OCI-LY7 (cell line): Measurements from ENCODE around the gene CSF1. TPM values are rescaled to one million over a fixed set of nuclear protein-coding genes. Genes with fewer than 3 reads are reported as not detected.
"Not testable (repeated sequence)": the region's sequence is repeated elsewhere in the genome, so short reads cannot be mapped to it uniquely, and the experiment has no call there.

Experiments
- BruUV-seq: library from RNA; stranded (reverse); fragments of 400-500 nt; replicated peaks from 2 replicates; lab custom pipeline; 2021; lab: Mats Ljungman, UMichigan
- CTCF ChIA-PET: fragments of 300-600 bp; sonication (Branson Sonifier 250); formaldehyde crosslinking; loops from one replicate; lab custom pipeline; 2022; ENCODE audit warnings: antibody characterized with exemption; ENCODE audit not compliant: unreplicated experiment; lab: Charles Lee
- POLR2A ChIA-PET: fragments of 300-600 bp; sonication (Branson Sonifier 250); formaldehyde crosslinking; loops from one replicate; lab custom pipeline; 2022; ENCODE audit warnings: antibody characterized with exemption; lab: Charles Lee
- DNase-seq: peaks from one replicate; pipeline ENCODE4 v3.0.0-alpha.2; 2015; ENCODE audit warnings: low spot score
- H2AFZ ChIP-seq: fragments of 200-600 bp; sonication (generic), shearing (Covaris generic); 2 replicates; pipeline ENCODE4 v1.6.1; 2014; ENCODE audit warnings: mild to moderate bottlenecking, antibody characterized with exemption, low read length, moderate library complexity
- H3K27ac ChIP-seq: fragments of 200-600 bp; sonication (generic); 2 replicates; pipeline ENCODE4 v1.5.1; 2014; ENCODE audit warnings: mixed run types, low read depth, mild to moderate bottlenecking, moderate library complexity, low read length, inconsistent platforms; ENCODE audit not compliant: poor library complexity, severe bottlenecking
- H3K36me3 ChIP-seq: fragments of 200-600 bp; sonication (generic); 2 replicates; pipeline ENCODE4 v1.6.1; 2014; ENCODE audit warnings: mild to moderate bottlenecking, antibody characterized with exemption, low read length, moderate library complexity, mixed read lengths; ENCODE audit not compliant: insufficient read depth
- H3K4me1 ChIP-seq: fragments of 200-600 bp; sonication (generic); 2 replicates; pipeline ENCODE4 v1.5.1; 2014; ENCODE audit warnings: mild to moderate bottlenecking, low read length; ENCODE audit not compliant: insufficient read depth, poor library complexity, severe bottlenecking
- H3K4me2 ChIP-seq: fragments of 200-600 bp; sonication (generic); 2 replicates; pipeline ENCODE4 v1.6.1; 2014; ENCODE audit warnings: mild to moderate bottlenecking, low read length
- H3K4me3 ChIP-seq: fragments of 200-600 bp; sonication (generic); 2 replicates; pipeline ENCODE4 v1.5.1; 2014; ENCODE audit warnings: mild to moderate bottlenecking, low read depth, low read length; ENCODE audit not compliant: poor library complexity, severe bottlenecking
- H3K79me2 ChIP-seq: fragments of 200-600 bp; sonication (generic); 2 replicates; pipeline ENCODE4 v1.6.1; 2016; ENCODE audit warnings: low read depth, mild to moderate bottlenecking, low read length, moderate library complexity, mixed read lengths; ENCODE audit not compliant: insufficient read depth
- H3K9me2 ChIP-seq: fragments of 200-600 bp; sonication (generic); 2 replicates; pipeline ENCODE4 v1.6.1; 2016; ENCODE audit warnings: mild to moderate bottlenecking, low read length, mixed read lengths; ENCODE audit not compliant: insufficient read depth
- H3K9me3 ChIP-seq: fragments of 200-600 bp; sonication (generic); 2 replicates; pipeline ENCODE4 v1.6.1; 2014; ENCODE audit warnings: mild to moderate bottlenecking, mixed run types, low read length, mixed read lengths
- H4K20me1 ChIP-seq: fragments of 200-600 bp; sonication (generic); 2 replicates; pipeline ENCODE4 v1.6.1; 2014; ENCODE audit warnings: mild to moderate bottlenecking, antibody characterized with exemption, low read length, moderate library complexity, mixed read lengths; ENCODE audit not compliant: insufficient read depth
- CTCF ChIP-seq: fragments of 200-600 bp; sonication (generic); conservative IDR thresholded peaks from 2 replicates; pipeline ENCODE4 v1.5.1; 2014; ENCODE audit warnings: mild to moderate bottlenecking, antibody characterized with exemption, low read length, moderate library complexity, mixed read lengths
- EZH2phosphoT487 ChIP-seq: fragments of 200-600 bp; sonication (generic); IDR thresholded peaks from 2 replicates; pipeline ENCODE4 v1.6.1; 2018; ENCODE audit warnings: low read depth, borderline replicate concordance, mild to moderate bottlenecking, mixed run types, antibody characterized with exemption, low read length, moderate library complexity, mixed read lengths
- intact Hi-C: fragments of 100-400 bp; cut with micrococcal nuclease; formaldehyde crosslinking; loops from one replicate; pipeline ENCODE4 v1.10.0; 2022; ENCODE audit not compliant: unreplicated experiment
- total RNA-seq, 2 experiments: library from RNA; depleted of rRNA in 1 of 2; stranded (reverse); fragments of >200 nt in 1 of 2; shearing (Covaris generic) in 1 of 2; gene quantifications; 2 replicates each; pipeline ENCODE4 v1.2.3, GENCODE V29; 2014 to 2022

CSF1 gene
- total RNA-seq, 2 experiments from 2014 or later, result not detected

DNA sequence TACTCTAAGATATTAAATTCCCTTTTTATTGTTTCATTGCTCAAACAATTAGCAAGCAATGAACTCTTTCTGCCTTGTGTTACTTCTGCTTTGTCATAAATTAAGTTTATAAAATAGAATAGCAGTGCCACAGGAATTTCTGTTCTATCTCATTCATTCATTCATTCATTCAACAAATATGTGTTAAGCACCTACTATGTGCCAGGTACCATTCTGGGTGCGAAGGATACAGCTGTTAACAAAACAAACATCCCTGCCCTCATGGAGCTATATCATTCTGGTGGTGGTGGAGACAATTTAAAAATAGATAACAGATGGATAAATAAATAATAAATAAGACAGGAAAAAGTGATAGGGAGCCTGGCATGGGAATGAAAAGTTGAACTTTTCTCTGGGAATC is 39.4 kb downstream of the CSF1 start:
- ChIA-PET CTCF (no interaction called here), POLR2A (no interaction called here)
- intact Hi-C loops, result no loop called here
- no peak for DNase-seq
- no TSS peak for BruUV-seq
- H3K4me1 ChIP-seq, result no peaks in the 10 kb centered on the region
- H3K9me2 ChIP-seq, result no peaks in the 10 kb centered on the region
- H3K27ac ChIP-seq, result no peak overlapping the region
- H3K4me2 ChIP-seq, result no peak overlapping the region
- H3K4me3 ChIP-seq, result no peak overlapping the region
- H2AFZ ChIP-seq, result no peak overlapping the region
- H3K9me3 ChIP-seq, result no peaks in the 10 kb centered on the region
- H4K20me1 ChIP-seq, result no peaks in the 10 kb centered on the region
- H3K79me2 ChIP-seq, result no peaks in the 10 kb centered on the region
- H3K36me3 ChIP-seq, result no peaks in the 10 kb centered on the region
- TF ChIP-seq CTCF (no peak), EZH2phosphoT487 (no peak)

DNA sequence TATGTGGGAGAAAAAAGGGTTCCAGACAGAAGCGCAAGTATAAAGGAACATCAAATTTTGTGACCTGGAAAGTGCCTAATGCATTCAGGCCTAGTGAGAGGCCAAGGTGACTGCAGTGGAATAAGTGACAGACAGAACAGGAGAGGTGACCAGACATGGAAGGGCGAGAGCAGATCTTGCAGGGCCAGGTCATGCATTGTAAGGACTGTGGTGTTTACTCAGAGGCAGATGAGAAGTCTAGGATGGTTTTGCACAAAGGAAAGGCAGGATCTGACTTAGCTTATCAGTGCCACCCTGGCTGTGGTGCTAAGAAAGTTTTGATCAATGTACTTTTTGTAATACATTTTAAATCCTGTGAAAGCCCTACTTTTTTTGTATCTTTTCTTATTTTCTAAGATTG is 39.9 kb downstream of the CSF1 start:
- Histone ChIP-seq H3K4me2 (no peak overlapping the region), H3K9me3 (no peaks in the 10 kb centered on the region), H3K27ac (no peak overlapping the region), H4K20me1 (no peaks in the 10 kb centered on the region), H3K36me3 (no peaks in the 10 kb centered on the region), H3K79me2 (no peaks in the 10 kb centered on the region), H2AFZ (no peak overlapping the region), H3K9me2 (no peaks in the 10 kb centered on the region), H3K4me3 (no peak overlapping the region), H3K4me1 (no peaks in the 10 kb centered on the region)
- intact Hi-C loops, result no loop called here
- ChIA-PET CTCF (no interaction called here), POLR2A (no interaction called here)
- TF ChIP-seq EZH2phosphoT487, result no peak
- TF ChIP-seq CTCF, result no peak
- no peak for DNase-seq
- BruUV-seq, result no TSS peak

GRCh38 chr1:109951501-109951900 is 40.9 kb downstream of the CSF1 start:
- H4K20me1 ChIP-seq, H3K9me2 ChIP-seq, H3K36me3 ChIP-seq, H3K9me3 ChIP-seq, H3K79me2 ChIP-seq, H3K27ac ChIP-seq, BruUV-seq, H3K4me3 ChIP-seq, CTCF ChIA-PET, intact Hi-C loops, POLR2A ChIA-PET, H3K4me1 ChIP-seq, H3K4me2 ChIP-seq, H2AFZ ChIP-seq, DNase-seq: not testable (repeated sequence)
